GM21737 (cell line): ENCODE data around the gene GABRP.
"Not testable (repeated sequence)": the region's sequence is repeated elsewhere in the genome, so short reads cannot be mapped to it uniquely, and the experiment has no call there.

ENCODE experiments used
- ATAC-seq: cut with Tn5 transposase; IDR thresholded peaks from one replicate; pipeline ENCODE4 v1.9.1; 2021; ENCODE audit warnings: mild to moderate bottlenecking, moderate library complexity; ENCODE audit not compliant: unreplicated experiment

GABRP gene

GRCh38 chr5:170791325-170791954 lies 7.9 kb downstream of the GABRP start:
- no peak for ATAC-seq

GRCh38 chr5:170792878-170793277 lies 9.4 kb downstream of the GABRP start:
- no peak for ATAC-seq

- no peak for ATAC-seq
Observed at GRCh38 chr5:170795154-170795553, 11.6 kb downstream of the GABRP start.

- ATAC-seq, result no peak
Observed at GRCh38 chr5:170805666-170806065, 22.1 kb downstream of the GABRP start.

GRCh38 chr5:170809551-170809950 lies 26.0 kb downstream of the GABRP start:
- no peak for ATAC-seq

- no peak for ATAC-seq
Observed at GRCh38 chr5:170811719-170812118, 28.2 kb downstream of the GABRP start.

GRCh38 chr5:170813231-170813630 lies 29.7 kb downstream of the GABRP start:
- no peak for ATAC-seq

- ATAC-seq, result no peak
Observed at GRCh38 chr5:170817195-170817594, 33.7 kb downstream of the GABRP start.

- no peak for ATAC-seq
Observed at GRCh38 chr5:170818232-170818631, 34.7 kb downstream of the GABRP start.

GRCh38 chr5:170819824-170820223 lies 36.3 kb downstream of the GABRP start:
- no peak for ATAC-seq

GRCh38 chr5:170821257-170821800 lies 37.8 kb downstream of the GABRP start:
- ATAC-seq, result no peak

- ATAC-seq, result no peak
Observed at GRCh38 chr5:170826117-170826516, 42.6 kb downstream of the GABRP start.

GRCh38 chr5:170832241-170832640 lies 48.7 kb downstream of the GABRP start:
- no peak for ATAC-seq

- not testable (repeated sequence) for ATAC-seq
Observed at GRCh38 chr5:170833981-170834380, 50.5 kb downstream of the GABRP start.

- no peak for ATAC-seq
Observed at GRCh38 chr5:170836226-170836625, 52.7 kb downstream of the GABRP start.

GRCh38 chr5:170843870-170844269 lies 60.3 kb downstream of the GABRP start:
- ATAC-seq, result no peak

GRCh38 chr5:170844651-170845050 lies 61.1 kb downstream of the GABRP start:
- ATAC-seq, result no peak

GRCh38 chr5:170846416-170846815 lies 62.9 kb downstream of the GABRP start:
- no peak for ATAC-seq

- ATAC-seq, result no peak
Observed at GRCh38 chr5:170846846-170847245, 63.3 kb downstream of the GABRP start.

- ATAC-seq, result no peak
Observed at GRCh38 chr5:170848033-170848432, 64.5 kb downstream of the GABRP start.

- no peak for ATAC-seq
Observed at GRCh38 chr5:170849374-170849773, 65.8 kb downstream of the GABRP start.

- ATAC-seq, result no peak
Observed at GRCh38 chr5:170854566-170854965, 71.0 kb downstream of the GABRP start.

- no peak for ATAC-seq
Observed at GRCh38 chr5:170857066-170857465, 73.5 kb downstream of the GABRP start.
